Stimulated activated naive CD8-positive, alpha-beta T cell treated with anti-CD3 and anti-CD28 coated beads, Interleukin-15, Interleukin-2, amounts not matched to agents 100 U/mL and 50 U/mL, for 24 hours (primary cell): ENCODE data around the gene ZNF627.
"Not testable (repeated sequence)": the region's sequence is repeated elsewhere in the genome, so short reads cannot be mapped to it uniquely, and the experiment has no call there.

Source experiments
- ATAC-seq: fragments of 150-1000 bp; cut with Tn5 transposase; one replicate; pipeline ENCODE4 v1.10.0; 2021
- DNase-seq: peaks from one replicate; pipeline ENCODE4 v3.0.0; 2021

The ZNF627 gene

GRCh38 chr19:11624069-11624463 is 26.8 kb downstream of the ZNF627 start:
- ATAC-seq, result no peak
- DNase-seq, result no peak

- no peak for DNase-seq
- ATAC-seq, result no peak
Observed at GRCh38 chr19:11626252-11626651, 29.0 kb downstream of the ZNF627 start.

DNA sequence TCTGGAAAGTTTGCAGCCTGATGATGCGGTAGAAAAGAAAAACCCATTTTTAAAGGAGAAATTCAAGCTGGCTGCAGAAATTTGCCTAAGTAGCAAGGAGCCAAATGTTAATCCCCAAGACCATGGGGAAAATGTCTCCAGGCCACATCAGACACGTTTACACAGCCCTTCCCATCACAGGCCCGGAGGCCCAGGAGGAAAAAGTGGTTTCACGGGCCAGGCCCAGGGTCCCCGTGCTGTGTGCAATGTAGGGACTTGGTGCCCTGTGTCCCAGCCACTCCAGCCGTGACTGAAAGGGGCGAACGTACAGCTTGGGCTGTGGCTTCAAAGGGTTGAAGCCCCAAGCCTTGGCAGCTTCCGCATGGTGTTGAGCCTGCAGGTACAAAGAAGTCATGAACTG is 35.9 kb downstream of the ZNF627 start:
- ATAC-seq, result no peak
- DNase-seq, result no peak

DNA sequence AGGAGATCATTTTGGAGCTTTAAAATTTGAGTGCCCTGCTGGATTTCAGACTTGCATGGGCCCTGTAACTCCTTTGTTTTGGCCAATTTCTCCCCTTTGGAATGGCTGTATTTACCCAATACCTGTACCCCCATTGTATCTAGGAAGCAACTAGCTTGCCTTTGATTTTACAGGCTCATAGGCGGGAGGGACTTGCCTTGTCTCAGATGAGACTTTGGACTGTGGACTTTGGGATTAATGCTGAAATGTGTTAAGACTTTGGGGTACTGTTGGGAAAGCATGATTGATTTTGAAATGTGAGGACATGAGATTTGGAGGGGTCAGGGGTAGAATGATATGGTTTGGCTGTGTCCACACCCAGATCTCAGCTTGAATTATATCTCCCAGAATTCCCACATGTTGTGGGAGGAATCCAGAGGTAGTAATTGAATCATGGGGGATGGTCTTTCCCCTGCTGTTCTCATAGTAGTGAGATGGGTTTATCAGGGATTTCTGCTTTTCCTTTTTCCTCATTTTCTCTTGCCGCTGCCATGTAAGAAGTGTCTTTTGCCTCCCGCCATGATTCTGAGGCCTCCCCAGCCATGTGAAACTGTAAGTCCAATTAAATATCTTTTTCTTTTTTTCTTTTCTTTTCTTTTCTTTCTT is 36.9 kb downstream of the ZNF627 start:
- ATAC-seq, result not testable (repeated sequence)

GRCh38 chr19:11639245-11639601 is 41.9 kb downstream of the ZNF627 start:
- no peak for ATAC-seq
- no peak for DNase-seq

More for the DNA sequence above, 36.9 kb downstream of the ZNF627 start:
- not testable (repeated sequence) for DNase-seq

DNA sequence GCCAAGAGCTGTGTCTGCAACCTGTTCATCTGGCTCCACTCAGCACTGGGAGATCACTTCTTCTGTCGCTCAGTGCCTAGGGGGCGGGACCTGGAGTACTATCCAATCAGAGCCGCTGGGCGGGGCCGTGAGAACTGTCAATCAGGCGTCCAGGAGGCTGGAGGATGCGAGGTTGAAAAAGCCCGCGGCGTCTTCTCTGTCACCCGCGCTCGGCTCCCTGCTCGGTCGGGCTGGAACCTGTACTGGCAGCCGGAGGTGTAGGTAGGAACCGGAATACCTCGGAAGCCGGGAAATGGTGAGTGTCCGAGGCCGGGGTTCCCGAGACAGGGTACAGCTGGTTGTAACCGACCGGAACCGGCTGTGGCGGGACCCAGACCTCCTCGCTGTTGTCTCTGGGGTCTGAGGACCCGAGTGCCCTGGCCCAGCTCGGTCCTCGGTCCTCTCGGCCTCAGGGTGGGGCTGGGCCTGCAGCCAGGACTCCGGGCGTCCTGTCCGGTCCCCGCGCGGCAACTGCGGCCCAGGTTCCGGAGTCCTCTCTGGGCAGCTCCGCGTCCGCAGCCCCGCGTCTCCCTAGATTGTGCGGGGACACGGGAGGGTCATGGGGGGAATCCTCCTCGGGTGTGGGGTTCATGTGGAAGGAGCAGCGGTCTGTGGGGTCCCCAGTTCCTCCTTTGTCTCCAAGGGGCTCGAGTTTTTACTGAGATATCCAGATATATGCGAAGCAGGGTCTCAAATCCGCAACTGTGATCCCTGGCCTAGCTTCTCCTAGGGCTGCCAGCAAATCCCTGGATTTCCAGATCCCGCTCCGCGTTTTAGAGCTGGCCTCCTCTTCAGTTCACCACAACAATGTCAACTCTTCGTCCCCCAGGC is 42.6 kb downstream of the ZNF627 start:
- ATAC-seq (peak; percentile 100), DNase-seq (peak; percentile 96)

DNA sequence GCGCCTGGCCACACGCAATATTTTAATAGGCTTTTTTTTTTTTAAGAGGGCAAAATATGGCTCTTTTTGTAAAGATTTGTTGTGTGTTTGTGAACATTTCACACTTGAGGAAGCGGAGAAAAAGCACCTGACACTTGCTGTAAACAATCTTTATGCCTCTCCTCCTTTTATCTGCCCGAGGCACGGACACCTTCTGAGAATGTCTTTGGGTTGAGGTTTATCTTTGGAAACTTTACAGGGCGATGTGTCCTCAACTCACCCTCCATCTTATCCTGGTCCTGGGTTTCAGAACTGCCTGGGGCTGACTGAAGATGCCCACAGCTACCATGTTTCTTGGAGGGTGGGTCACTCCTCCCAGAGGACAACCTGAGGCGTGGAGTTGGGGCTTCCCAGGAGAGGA is 44.0 kb downstream of the ZNF627 start:
- no peak for DNase-seq
- no peak for ATAC-seq

- DNase-seq, result no peak
- ATAC-seq, result no peak
Observed at GRCh38 chr19:11642902-11643301, 45.6 kb downstream of the ZNF627 start.

DNA sequence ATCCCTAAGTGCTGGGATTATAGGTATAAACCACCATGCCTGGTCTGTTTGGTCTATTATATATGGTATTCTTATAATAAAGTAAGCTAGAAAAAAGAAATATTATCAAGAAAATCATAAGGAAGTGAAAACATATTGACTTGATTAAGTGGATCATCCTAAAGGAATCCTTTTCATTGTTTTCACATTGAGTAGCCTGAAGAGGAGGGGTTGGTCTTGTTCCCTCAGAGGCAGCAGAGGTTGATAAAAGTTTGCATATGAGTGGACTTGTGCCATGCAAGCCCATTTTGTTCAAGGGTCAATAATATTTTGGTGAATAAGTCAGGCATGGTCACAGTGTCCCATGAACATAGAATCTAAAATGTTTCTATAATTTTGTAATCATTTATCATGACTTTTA is 52.7 kb downstream of the ZNF627 start:
- ATAC-seq, result no peak
- DNase-seq, result no peak

DNA sequence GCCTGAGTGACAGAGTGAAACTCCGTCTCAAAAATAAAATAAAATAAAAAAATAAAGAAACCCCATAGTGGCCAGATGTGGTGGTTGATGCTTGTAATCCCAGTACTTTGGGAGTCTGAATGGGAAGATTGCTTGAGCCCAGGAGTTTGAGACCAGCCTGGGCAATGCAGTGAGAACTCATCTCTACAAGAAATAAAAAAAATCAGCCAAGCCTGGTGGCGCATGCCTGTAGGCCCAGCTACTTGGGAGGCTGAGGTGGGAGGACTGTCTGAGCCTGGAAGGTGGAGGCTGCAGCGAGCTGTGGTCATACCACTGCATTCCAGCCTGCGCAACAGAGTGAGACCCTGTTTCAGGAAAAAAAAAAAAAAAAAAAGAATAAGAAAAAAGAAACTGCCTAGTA is 53.8 kb downstream of the ZNF627 start:
- DNase-seq, result no peak
- no peak for ATAC-seq

- ATAC-seq (no peak), DNase-seq (no peak)
Observed at GRCh38 chr19:11652056-11652455, 54.8 kb downstream of the ZNF627 start.

GRCh38 chr19:11652492-11652891 is 55.2 kb downstream of the ZNF627 start:
- no peak for DNase-seq

GRCh38 chr19:11656535-11656934 is 59.3 kb downstream of the ZNF627 start:
- no peak for ATAC-seq
- no peak for DNase-seq

More at GRCh38 chr19:11652492-11652891, 55.2 kb downstream of the ZNF627 start:
- no peak for ATAC-seq

DNA sequence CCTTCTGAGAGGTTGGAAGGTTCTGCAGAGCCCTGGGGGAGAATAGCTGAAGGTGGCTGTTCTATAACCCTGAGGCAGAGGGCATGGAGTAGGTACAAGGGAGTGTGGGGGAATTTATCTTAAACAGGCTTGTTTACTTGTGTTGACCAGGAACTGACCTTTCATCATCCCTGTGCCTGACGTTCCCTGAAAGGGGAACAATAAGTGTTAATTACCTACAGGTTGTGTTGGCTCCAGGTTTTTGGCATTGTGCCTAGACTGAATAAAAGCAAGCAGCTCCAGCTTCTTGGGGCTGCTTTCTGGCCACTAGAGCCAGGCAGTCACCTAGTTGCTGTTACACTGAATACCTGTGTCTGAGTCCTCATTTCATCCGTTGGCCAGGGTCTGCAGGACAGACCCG is 60.0 kb downstream of the ZNF627 start:
- ATAC-seq, result no peak
- DNase-seq, result no peak

GRCh38 chr19:11658970-11659369 is 61.7 kb downstream of the ZNF627 start:
- ATAC-seq (no peak), DNase-seq (no peak)

DNA sequence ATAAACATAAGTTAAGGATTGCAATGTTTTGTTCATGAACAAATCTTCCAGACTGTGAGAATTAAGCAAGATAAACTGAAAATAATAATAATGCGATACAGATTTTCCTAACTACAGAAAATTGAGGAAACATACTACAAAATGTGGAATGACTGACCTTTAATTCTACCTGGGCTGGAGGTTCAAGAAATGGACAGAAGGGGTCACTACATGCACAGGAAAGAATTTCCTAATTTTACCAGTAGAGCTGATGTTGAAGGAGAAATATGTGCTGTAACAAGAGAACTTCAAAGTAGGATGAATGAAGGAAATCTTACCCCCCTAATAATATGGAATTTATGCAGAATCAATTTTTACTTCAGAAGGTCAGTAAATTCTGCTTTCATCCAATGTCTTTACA is 62.3 kb downstream of the ZNF627 start:
- DNase-seq (no peak), ATAC-seq (no peak)

DNA sequence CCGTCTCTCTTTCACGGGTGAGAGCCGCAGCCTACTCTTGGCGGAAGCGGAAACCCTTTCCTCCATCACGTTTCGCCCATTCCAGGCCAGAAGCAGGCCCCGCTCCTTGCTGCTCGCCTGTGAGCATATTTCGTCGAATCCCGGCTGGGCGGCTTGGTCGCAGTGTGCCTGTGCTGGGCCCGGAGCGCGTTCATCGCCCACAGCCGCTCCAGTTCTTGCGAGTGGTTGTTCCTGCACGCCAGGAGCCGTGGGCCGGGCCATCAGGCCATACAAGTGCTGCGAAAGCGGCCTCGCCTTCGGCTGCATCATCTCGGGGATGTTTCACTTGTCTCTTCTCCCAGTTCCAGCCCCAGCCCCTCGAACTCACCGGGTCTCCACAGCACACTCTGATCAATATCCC is 65.0 kb downstream of the ZNF627 start:
- ATAC-seq (no peak), DNase-seq (no peak)

DNA sequence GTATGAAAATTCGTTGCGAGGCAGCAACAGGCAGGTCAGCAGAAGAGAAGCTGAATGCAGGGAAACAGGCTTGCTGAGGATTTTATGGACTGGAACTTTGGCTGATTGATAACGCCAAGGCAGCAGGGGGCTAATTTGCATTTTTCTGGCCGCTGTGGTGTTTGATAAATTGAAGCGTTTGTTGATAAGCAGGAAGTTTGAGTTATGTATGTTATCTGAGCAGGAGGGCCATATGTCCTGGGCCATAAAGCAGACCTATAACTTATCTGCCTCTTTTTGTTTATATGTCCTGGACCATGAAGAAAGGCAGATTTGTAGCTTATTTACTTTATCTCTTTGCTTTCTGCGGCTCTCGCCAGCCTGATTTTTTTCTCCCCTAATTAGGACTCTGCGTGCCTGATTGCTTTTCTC is 65.9 kb downstream of the ZNF627 start:
- no peak for DNase-seq
- no peak for ATAC-seq
